GM18867 (cell line): ENCODE data around the gene ELMO1.

Experiments
- ATAC-seq: cut with Tn5 transposase; IDR thresholded peaks from one replicate; pipeline ENCODE4 v1.9.1; 2021; ENCODE audit warnings: mild to moderate bottlenecking, moderate library complexity; ENCODE audit not compliant: unreplicated experiment

The ELMO1 gene

DNA sequence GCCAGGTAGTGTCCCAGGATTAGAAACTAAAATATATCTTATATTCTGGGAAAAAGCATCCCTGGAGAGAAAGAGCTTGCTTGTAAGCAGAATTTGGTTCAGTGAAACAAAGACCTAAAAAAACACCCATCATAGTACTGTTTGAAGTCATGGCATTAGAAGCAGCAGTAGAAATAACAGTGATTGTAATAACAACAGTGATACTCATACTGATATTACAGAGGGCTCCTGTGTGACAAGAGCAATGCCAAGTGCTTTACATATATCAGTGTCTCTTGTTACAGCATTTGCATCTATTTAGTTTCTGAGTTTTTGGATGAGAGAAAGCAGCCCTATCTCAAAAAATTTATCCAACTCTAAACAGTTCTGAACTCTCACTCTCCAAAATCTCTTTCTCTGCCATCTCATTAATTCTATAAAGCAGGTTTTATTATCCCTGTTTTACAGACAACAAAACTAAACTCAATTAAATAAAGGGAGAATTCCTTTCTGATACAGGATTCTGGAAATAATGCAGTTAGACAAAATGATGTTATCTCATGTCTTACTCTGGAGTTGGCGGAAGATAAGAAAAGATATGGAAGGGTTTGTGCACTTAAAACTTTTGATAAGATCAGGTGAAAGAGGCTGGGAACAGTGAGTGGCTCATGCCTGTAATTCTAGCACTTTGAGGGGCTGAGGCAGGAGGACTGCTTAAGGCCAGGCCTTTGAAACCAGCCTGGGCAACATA is 577.9 kb downstream of the ELMO1 start:
- no peak for ATAC-seq

DNA sequence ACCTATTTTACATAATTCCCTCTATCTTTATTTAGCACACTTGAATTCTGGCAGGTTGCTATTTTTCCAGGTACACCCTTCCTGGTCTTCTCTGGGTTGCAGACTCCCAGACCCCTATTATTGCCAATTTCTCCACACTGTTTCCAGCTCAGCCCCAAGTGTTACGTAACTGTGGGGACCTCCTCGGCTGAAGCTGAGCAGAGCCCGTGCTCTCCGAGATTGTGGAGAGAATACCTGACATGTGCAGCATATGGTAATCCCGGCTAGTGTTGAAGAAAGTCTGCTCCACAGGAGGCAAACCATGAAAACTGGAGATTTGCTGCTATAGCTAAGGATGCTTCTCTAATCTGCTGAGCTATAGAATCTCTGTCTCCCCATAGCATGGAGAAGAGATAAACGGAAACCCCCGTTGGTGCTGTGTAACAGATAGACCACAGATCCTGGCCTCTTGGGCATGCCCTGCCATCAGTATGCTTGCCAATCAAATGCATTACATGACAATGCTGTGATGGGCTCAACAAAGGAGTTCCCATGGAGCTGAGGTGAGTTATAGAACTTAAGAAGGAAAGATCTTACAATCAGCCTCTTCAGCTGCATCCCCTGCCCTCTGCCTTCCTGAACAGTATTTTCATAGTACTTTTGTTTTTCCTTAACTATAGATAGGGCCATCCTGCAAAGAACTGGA is 579.8 kb downstream of the ELMO1 start:
- no peak for ATAC-seq

DNA sequence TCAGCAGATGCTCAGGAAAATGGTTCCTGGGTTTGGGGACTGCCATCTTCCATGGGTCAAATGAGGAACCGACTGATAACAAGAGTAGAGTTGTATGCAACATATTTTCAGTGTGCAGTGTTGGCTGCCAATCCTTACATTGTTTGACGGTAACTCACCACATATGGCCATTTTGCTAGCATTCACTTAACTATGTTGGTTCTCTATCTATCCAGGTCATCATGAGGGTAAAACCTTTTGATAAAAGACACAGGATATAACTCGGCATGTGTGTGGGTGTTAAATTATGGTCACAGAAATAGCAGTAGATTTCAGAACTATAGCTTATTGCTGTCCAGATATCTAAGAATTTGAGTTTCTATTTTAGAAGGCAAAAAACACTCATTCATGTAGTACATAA is 583.6 kb downstream of the ELMO1 start:
- ATAC-seq: no peak

DNA sequence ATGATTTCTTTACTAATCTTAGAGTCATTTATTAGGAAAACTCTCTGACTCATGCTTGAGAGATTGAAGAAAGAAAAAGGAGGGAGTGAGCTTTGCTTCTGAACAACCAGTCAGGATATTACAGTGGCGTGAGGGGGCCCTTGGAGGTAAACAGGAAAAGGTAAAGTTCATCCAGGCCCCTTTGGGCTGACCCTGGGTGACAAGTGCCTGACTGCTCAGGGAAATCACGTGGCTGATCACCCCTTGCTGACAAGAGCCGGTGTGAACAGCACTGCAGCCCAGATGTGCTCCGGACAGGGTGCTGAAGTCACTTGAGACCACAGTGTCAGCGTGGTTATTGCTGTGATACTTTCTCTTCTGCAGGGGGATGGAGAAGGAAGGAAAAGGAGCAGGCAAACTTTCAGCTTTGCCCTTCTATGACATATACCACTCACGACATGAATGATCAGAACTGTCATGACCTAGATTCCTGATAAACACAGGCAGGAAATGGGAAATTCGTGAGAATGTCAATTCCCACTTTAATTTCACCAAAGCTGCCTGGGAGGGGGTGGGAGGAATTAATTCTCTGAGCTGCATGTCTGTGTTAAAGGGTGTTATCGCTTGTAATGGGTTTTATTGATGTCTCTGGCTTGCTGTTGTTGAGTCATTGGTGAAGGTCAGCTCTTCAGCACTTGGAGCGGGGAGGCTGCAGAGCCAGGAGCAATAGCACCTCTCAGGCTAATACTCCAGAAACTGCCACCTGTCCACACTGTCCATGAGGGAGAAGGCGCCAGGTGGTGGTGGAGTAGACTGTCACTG is 584.6 kb downstream of the ELMO1 start:
- ATAC-seq: no peak

DNA sequence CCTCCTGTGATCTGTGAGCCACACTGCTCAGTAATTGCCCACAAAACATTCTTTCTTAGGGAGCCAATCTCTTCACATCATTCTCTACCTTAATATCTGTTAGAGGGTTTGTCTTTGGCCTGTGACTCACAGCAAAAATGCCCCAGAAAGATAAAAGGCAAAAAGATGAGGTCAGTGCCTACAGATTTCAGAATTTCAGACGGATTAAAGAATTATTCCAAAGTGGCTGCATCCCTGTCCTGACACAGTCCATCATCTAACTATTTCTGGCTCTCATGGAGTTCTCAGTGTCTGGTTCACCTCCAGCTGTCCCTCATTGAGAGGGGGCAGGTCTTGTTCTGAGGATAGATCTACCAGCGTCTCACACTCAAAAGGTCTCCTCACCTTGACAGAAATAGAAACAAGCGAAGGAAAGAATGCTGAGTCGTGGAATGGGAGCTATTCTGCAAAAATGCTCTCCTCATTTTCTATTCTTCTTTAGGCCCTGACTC is 585.8 kb downstream of the ELMO1 start:
- ATAC-seq: no peak

DNA sequence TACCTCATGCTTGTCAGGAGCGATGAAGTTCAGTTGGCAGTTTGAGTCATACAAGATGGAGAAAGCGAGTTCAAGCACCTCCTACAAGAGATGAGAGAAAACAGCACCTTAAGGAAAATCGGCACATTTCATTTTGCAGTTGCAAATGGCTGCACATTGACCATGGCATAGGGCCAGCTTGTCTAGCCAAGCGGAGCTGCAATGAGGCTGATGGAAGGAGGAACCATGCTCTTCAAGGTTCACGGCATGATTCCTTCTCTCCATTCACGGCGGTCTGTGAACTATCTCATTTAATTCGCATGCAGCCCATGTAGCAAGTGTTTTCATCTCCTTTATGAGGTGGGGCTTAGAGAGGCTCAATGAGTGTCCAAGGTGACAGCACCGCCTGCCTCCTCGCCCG is 587.0 kb downstream of the ELMO1 start:
- ATAC-seq: no peak

DNA sequence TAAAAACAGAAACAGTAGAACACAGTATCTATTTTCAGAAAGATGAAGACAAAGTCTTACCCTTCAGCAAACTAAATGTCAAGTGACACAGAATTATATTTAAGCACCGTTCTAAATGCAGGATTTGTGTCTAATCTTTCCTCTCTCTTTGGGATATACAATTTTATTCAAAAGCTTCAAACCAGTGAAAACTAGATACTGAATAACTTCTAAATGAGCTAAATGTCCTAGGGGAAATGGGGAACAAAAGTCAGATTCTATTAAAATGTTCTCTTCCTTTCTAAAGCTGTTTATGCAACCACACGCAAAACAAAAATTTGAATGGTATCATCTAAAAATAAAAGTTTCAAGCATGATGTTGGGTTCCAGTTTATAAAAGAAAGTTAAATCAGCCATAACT is 588.0 kb downstream of the ELMO1 start:
- ATAC-seq: no peak

DNA sequence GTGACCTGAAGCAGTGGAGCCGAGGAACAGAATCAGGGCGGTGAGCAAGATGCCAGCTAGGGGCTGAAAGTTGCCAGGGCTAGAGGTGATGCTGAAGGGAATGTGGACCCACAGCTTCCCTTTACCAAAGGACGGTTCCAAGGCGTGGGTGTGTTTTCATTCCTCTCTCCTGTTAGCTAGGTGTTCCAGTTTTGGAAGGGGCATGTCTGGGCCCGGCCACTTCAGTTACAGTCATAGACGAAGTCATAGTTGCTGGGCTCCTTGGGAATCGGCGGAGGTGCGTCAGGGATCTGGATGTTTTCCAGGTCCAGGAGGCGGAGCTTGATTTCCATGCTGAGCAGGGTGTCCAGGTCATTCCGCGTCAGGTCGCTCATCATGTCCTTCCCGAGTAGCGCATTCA is 593.3 kb downstream of the ELMO1 start:
- no peak for ATAC-seq

DNA sequence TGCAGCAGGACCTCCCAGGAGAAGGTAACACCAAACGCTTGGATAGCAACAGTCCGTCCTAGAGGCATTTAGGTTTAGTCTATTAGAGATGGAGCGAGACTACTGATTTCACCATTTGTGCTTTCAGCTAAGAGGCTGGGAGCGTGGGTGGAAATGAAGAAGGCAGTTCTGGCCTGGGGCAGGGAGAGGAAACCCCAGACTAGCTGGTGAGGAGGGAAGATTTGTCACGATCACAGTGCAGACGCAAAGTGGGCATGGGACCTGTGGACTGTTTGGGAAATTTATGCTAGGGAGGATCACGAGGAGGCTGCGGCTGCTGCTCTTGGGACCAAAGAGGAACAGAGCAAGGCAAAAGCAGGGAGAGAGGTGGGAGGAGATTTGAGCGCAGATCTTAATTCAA is 594.0 kb downstream of the ELMO1 start:
- no peak for ATAC-seq

DNA sequence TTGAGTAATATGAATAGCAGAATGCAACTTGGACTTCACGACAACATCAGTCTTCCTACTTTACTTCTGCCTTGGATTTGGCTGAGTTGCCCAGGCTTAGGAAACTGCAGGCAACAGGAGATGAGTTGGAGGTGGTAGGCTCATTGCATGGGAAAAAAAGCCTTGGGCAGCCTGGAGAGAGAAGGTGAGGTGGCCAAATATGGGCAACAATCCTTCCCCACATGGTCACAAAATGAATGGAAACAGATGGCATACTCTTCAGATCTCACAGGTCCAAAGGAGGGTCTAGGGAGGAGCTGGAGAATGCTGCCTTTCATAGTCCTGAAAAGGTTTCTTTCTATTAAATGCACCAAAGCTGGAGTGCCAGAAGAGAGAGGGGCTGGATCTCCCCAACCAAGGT is 595.7 kb downstream of the ELMO1 start:
- no peak for ATAC-seq

DNA sequence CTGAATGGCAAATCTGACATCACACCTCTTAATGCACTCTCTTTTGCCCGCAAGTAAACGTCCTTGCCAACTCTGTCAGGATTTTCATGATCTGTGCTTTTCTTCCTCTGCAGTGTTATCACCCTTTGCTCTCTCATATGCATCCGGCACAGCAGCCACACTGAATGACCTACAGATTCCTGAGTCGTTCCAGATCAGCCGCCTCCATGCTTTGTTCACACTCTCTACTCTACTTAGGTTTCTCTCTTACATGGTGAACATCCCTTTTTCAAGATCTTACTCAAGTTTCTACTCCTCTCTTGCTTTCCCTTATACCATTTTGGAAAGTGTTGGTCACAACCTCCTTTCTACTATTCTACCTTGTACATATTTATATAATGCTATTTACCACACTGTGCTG is 596.6 kb downstream of the ELMO1 start:
- no peak for ATAC-seq

DNA sequence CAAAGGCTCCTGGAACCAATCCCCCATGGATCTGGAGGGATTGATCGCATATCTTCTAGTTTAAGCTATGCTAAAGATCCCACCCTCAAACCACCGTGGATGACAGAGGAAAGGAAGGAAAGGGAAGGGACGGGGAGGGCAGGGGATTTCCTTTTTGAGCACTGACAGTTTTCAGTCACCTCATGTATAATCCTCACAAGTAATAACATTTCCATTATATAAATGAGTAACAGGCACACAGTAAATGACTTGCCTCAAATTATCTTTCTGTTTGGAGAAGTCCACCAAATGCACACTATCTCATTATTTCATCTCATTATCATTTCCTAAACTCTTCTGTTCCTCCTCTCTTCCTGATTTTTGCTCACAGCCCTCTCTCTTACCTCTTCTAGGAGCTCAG is 597.3 kb downstream of the ELMO1 start:
- ATAC-seq: no peak

DNA sequence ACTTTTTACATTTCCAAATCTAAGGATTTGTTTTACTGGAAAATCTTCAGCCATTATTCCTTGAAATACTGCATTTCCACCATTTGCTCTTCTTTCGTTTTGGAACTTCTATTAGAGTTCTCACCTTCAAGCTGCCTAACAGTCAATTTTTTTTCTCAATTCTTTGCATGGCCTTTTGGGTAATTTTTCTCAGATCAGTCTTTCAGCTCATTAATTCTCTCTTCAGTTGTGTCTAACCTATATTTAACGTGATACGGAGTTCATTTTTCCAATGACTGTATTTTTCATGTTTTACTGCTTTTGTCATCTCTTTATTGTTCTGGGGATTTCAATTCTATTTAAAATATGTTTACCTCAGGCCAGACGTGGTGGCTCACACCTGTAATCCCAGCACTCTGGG is 600.7 kb downstream of the ELMO1 start:
- no peak for ATAC-seq

DNA sequence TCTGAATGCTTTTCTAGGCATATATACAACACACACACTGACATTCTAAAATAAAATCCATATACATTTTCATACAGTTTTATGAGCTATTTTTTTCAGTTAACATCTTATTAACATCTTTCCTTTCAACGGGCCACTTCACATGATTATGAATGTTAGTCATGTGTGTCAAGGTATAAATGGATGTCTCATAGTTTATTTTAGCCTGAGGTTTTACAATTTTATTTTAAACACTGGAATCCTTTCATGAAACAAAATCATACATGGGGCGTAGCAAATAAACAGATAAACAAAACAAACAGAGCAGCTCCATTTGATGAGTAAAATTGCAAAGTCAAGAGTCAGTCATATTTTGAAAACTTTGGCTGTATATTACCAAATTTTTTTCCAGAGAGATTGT is 604.3 kb downstream of the ELMO1 start:
- no peak for ATAC-seq

DNA sequence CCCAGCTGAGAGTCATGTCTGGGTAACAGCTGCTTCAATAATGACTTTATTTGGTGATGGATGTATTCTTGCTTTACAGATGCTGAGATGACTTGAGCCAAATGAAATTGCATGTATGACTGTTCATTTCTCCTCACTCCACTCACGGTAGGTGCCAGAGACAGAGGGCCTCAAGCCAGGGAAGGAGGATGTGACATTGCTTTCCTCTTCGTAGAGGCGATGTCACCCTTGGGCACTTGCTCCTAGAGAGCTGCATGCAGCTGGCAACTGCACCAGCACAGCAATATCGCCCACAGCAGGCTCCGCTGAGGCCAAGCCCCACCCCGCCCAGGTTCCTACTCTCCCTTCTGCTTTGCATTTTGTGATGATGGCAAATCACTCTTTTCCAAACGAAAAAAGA is 607.8 kb downstream of the ELMO1 start:
- no peak for ATAC-seq

DNA sequence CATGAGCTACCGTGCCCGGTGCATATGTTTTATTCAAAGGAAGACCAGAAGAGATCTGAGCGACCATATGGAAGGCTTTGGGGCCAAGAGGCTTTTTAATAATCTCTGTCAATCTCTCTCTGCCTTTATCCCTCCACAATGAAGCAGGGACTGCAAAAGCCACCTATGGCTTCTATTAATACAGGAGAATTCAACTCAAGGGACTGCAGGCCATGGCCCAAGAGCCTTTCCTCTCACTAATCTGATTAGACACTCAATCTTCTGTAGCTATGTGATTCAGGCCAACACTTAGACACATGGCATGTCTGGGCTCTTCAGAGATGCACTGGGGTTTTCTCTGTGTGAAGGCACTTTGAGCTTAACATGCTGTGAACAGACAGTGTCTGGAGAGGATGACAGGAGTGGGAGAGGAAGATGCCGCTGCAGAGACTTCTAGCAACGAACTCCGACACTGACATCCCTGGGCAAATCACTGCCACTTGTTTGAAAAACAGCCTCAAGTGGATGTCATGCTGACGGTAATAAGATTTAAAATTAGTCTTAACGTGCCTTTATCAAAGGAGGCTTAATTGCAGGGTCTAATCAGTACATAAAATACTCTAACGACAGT is 609.9 kb downstream of the ELMO1 start:
- ATAC-seq: no peak

DNA sequence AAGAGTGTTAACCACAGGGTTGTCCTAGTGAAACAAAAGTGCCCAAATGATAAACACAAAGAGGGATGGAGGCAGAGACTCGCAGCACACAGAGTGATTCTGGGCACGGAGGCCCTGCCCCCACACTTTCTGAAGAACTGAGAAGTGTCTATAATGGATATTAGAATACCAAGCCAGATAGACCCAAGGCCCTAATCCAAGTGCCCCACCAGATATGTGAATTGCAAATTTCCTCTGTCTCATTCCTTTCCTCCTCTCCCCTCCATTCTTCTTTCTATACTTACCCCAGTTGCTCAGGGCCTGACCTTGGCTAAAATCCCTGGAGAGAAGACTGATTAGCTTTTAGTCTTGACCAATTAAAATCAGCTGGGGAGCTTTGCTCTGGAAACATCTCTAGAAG is 617.6 kb downstream of the ELMO1 start:
- no peak for ATAC-seq

DNA sequence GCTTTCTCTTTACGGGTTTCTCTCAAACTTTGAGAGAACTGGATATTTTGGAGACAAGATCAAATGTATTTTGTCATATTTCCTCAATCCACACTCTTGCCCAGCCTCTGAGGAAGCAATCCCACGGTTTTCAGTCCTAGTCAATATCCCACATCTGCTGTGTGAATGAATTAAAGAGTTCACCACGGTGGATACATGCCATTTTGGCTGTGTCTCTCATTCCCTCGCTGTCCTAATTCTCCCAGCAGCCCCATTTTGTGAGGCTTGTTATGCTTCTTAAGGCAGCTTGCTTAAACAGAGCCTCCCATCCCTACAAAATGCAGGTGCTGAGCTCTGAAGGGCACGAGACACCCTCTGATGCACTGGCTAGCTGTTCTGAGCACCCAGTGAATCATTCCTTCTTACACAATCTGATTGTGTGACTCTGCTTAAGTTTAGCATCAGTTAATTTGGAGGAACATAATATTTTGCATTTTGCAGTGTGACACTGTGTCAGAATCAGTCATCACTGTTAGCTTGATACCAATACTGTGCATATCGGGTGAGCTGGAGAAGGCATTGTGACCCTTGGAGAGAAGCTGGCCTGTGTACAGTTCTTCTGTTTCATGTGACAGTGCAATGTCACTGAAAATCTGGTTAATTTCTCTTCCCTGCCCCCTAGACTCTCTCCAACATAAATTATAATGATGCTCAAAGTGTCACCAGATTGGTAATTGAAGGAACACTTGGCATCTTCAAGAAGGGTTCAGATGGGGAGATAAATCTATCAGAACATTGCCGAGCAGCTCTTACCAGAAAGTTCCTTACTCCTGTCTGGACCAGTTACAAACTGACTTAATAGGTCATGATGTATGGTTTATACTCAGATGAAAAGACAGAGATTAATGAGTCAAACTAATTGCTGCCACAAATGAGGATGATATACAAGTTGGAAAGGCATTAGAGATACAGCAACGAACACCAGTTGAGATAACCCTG is 620.6 kb downstream of the ELMO1 start:
- ATAC-seq: no peak

DNA sequence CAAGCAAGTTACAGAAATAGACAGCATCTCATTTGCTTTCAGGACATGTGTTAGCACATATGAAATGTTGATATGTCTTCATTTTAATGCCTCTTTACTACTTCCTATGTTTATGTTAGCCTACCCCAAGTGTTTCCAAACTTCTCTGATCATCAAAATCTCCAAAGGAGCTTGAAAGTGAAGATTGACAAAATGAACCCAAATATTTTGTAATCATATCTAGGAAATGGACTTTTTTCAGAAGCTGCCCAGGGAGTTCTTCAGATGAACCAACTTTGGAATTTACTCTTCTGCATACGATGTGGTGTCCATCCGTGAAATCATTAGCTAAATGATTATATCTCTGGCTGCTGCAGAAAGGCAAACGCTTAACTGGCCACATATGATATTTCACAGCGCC is 623.2 kb downstream of the ELMO1 start:
- ATAC-seq: no peak

DNA sequence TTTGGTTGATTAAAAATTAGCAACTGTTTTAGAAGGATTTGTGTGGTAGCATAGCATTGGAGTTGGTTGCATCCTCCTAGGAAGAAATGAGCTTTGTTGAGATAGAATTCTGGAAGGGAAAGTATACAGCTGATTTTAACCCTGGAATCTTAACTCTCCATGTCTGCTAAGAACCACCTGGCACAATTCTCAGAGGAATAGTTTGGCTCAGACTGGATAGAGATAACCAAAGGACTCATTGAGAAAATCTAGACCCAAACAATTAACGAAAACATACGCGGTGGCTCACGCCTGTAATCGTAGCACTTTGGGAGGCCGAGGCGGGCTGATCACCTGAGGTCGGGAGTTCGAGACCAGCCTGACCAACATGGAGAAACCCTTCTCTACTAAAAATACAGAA is 625.3 kb downstream of the ELMO1 start:
- ATAC-seq: no peak
